HEK293 (cell line): ENCODE measurements around the gene STK4.

ENCODE experiments used
- CTCF ChIA-PET: fragments of 350-600 bp; formaldehyde crosslinking; extraction: SDS; loops from one replicate; lab custom pipeline; 2021; ENCODE audit warnings: antibody characterized with exemption; lab: Yijun Ruan, JAX
- POLR2A ChIA-PET: fragments of 300-600 bp; formaldehyde crosslinking; extraction: SDS; loops from one replicate; lab custom pipeline; 2020; ENCODE audit warnings: antibody characterized with exemption, inconsistent platforms; lab: Yijun Ruan, JAX
- H3K27ac ChIP-seq: fragments of 200-500 bp; sonication (Bioruptor generic); 2 replicates; pipeline ENCODE4 v1.5.1; 2014; ENCODE audit warnings: low read depth, low read length, control low read depth, inconsistent platforms; ENCODE audit errors: extremely low read depth
- H3K36me3 ChIP-seq, 2 experiments: fragments of 200-500 bp in 1 of 2; sonication (Bioruptor generic) in 1 of 2; 1 replicate in 1 of 2; 2 replicates in 1 of 2; pipeline ENCODE4 v1.5.1; 2014 to 2017; ENCODE audit warnings: inconsistent platforms in 2 of 2, low read length in 2 of 2; ENCODE audit not compliant: control insufficient read depth in 2 of 2, insufficient read depth in 1 of 2
- H3K4me1 ChIP-seq: fragments of 200-500 bp; sonication (Bioruptor generic); 2 replicates; pipeline ENCODE4 v1.5.1; 2014; ENCODE audit warnings: mild to moderate bottlenecking, low read length, inconsistent platforms; ENCODE audit not compliant: control insufficient read depth, insufficient read depth
- H3K4me3 ChIP-seq: 2 replicates; pipeline ENCODE4 v1.5.1; 2011; ENCODE audit warnings: low read depth, mild to moderate bottlenecking, control low read depth, low read length, moderate library complexity
- H3K9me3 ChIP-seq: fragments of 200-500 bp; sonication (Bioruptor generic); 2 replicates; pipeline ENCODE4 v1.5.1; 2014; ENCODE audit warnings: low read depth, low read length, inconsistent platforms; ENCODE audit not compliant: control insufficient read depth, insufficient read depth
- GFI1B ChIP-seq: fragments of 450-650 bp; formaldehyde crosslinking; IDR thresholded peaks from 2 replicates; pipeline ENCODE4 v1.5.1; 2016; ENCODE audit warnings: missing biosample characterization, missing genetic modification characterization
- PATZ1 ChIP-seq: fragments of 450-650 bp; formaldehyde crosslinking; IDR thresholded peaks from 2 replicates; pipeline ENCODE4 v1.5.1; 2016; ENCODE audit warnings: missing biosample characterization, missing genetic modification characterization
- SALL2 ChIP-seq: fragments of 450-650 bp; formaldehyde crosslinking; IDR thresholded peaks from 2 replicates; pipeline ENCODE4 v1.5.0; 2017; ENCODE audit warnings: missing biosample characterization, mild to moderate bottlenecking, missing genetic modification characterization, borderline replicate concordance
- SCRT1 ChIP-seq: fragments of 450-650 bp; formaldehyde crosslinking; IDR thresholded peaks from 2 replicates; pipeline ENCODE4 v1.5.1; 2016; ENCODE audit warnings: missing biosample characterization, missing genetic modification characterization, borderline replicate concordance
- TRIM28 ChIP-seq: IDR thresholded peaks from 2 replicates; pipeline ENCODE4 v1.6.1; 2011; ENCODE audit warnings: low read length, control low read depth, borderline replicate concordance
- ZBTB10 ChIP-seq: fragments of 450-650 bp; formaldehyde crosslinking; IDR thresholded peaks from 2 replicates; pipeline ENCODE4 v1.5.1; 2016; ENCODE audit warnings: missing biosample characterization, missing genetic modification characterization
- ZBTB8A ChIP-seq: fragments of 450-650 bp; formaldehyde crosslinking; IDR thresholded peaks from 2 replicates; pipeline ENCODE4 v1.5.1; 2016; ENCODE audit warnings: missing biosample characterization, missing genetic modification characterization
- ZNF138 ChIP-seq: fragments of 450-650 bp; formaldehyde crosslinking; IDR thresholded peaks from 2 replicates; pipeline ENCODE4 v1.5.1; 2016; ENCODE audit warnings: missing biosample characterization, missing genetic modification characterization, borderline replicate concordance
- ZNF155 ChIP-seq: fragments of 450-650 bp; formaldehyde crosslinking; IDR thresholded peaks from 2 replicates; pipeline ENCODE4 v1.5.1; 2016; ENCODE audit warnings: missing biosample characterization, missing genetic modification characterization
- ZNF18 ChIP-seq: fragments of 450-650 bp; formaldehyde crosslinking; IDR thresholded peaks from 2 replicates; pipeline ENCODE4 v1.5.1; 2016; ENCODE audit warnings: missing biosample characterization, missing genetic modification characterization
- ZNF311 ChIP-seq: fragments of 450-650 bp; formaldehyde crosslinking; IDR thresholded peaks from 2 replicates; pipeline ENCODE4 v1.5.1; 2017; ENCODE audit warnings: missing biosample characterization, missing genetic modification characterization, borderline replicate concordance
- ZNF335 ChIP-seq: fragments of 450-650 bp; formaldehyde crosslinking; conservative IDR thresholded peaks from 2 replicates; pipeline ENCODE4 v1.5.1; 2016; ENCODE audit warnings: missing biosample characterization, missing genetic modification characterization
- ZNF391 ChIP-seq: fragments of 450-650 bp; formaldehyde crosslinking; IDR thresholded peaks from 2 replicates; pipeline ENCODE4 v1.5.1; 2016; ENCODE audit warnings: low read depth, missing biosample characterization, missing genetic modification characterization, borderline replicate concordance
- ZNF488 ChIP-seq: fragments of 450-650 bp; formaldehyde crosslinking; IDR thresholded peaks from 2 replicates; pipeline ENCODE4 v1.5.1; 2016; ENCODE audit warnings: missing biosample characterization, missing genetic modification characterization
- ZNF514 ChIP-seq: fragments of 450-650 bp; formaldehyde crosslinking; IDR thresholded peaks from 2 replicates; pipeline ENCODE4 v1.5.1; 2016; ENCODE audit warnings: missing biosample characterization, missing genetic modification characterization
- ZNF544 ChIP-seq: fragments of 450-650 bp; formaldehyde crosslinking; IDR thresholded peaks from 2 replicates; pipeline ENCODE4 v1.5.0; 2017; ENCODE audit warnings: missing biosample characterization, missing genetic modification characterization
- ZNF629 ChIP-seq: fragments of 450-650 bp; formaldehyde crosslinking; IDR thresholded peaks from 2 replicates; pipeline ENCODE4 v1.5.1; 2017; ENCODE audit warnings: missing biosample characterization, missing genetic modification characterization
- ZNF645 ChIP-seq: fragments of 450-650 bp; formaldehyde crosslinking; IDR thresholded peaks from 2 replicates; pipeline ENCODE4; 2016; ENCODE audit warnings: missing biosample characterization, missing genetic modification characterization
- ZNF747 ChIP-seq: fragments of 450-650 bp; formaldehyde crosslinking; IDR thresholded peaks from 2 replicates; pipeline ENCODE4 v1.5.1; 2016; ENCODE audit warnings: missing biosample characterization, missing genetic modification characterization
- ZNF777 ChIP-seq: fragments of 450-650 bp; formaldehyde crosslinking; IDR thresholded peaks from 2 replicates; pipeline ENCODE4 v1.5.1; 2017; ENCODE audit warnings: missing biosample characterization, missing genetic modification characterization, borderline replicate concordance

STK4 gene

GRCh38 chr20:45115386-45115774, 149.1 kb downstream of the STK4 start (continued):
- TF ChIP-seq ZBTB10 (tag by site-specific recombination) (no peak), ZNF155 (tag by site-specific recombination) (no peak), ZNF335 (tag by site-specific recombination) (no peak), ZNF488 (tag by site-specific recombination) (no peak), ZNF18 (tag by site-specific recombination) (no peak), ZNF138 (tag by site-specific recombination) (no peak), ZNF747 (tag by site-specific recombination) (no peak), ZNF544 (tag by site-specific recombination) (no peak)

- Histone ChIP-seq H3K27ac (no peak overlapping the region), H3K9me3 (no peaks in the 10 kb centered on the region), H3K4me3 (no peak overlapping the region), H3K4me1 (no peaks in the 10 kb centered on the region)
- ChIA-PET POLR2A (no interaction called here), CTCF (interaction anchor here (0.5 to 1.4 kb wide), 3 partner anchors 20 to 178 kb away, joined by 3 to 4 read pairs (median 4); no protein-coding TSS in a partner anchor)
- TF ChIP-seq ZNF777 (tag by site-specific recombination) (no peak), ZNF645 (no peak), ZNF629 (tag by site-specific recombination) (no peak), ZNF391 (no peak), ZBTB8A (tag by site-specific recombination) (no peak), SALL2 (tag by site-specific recombination) (no peak), ZNF311 (tag by site-specific recombination) (no peak), PATZ1 (no peak), GFI1B (tag by site-specific recombination) (no peak), SCRT1 (tag by site-specific recombination) (no peak), ZNF514 (tag by site-specific recombination) (no peak), TRIM28 (no peak)
- TF ChIP-seq, all 188 proteins: peak for 0
- no peaks in the 10 kb centered on the region for H3K36me3 ChIP-seq
Measured at GRCh38 chr20:45115829-45116228, 149.5 kb downstream of the STK4 start.
